Measurements from ENCODE around the gene DNAJB4.

- TF ChIP-seq, protein P1, sequence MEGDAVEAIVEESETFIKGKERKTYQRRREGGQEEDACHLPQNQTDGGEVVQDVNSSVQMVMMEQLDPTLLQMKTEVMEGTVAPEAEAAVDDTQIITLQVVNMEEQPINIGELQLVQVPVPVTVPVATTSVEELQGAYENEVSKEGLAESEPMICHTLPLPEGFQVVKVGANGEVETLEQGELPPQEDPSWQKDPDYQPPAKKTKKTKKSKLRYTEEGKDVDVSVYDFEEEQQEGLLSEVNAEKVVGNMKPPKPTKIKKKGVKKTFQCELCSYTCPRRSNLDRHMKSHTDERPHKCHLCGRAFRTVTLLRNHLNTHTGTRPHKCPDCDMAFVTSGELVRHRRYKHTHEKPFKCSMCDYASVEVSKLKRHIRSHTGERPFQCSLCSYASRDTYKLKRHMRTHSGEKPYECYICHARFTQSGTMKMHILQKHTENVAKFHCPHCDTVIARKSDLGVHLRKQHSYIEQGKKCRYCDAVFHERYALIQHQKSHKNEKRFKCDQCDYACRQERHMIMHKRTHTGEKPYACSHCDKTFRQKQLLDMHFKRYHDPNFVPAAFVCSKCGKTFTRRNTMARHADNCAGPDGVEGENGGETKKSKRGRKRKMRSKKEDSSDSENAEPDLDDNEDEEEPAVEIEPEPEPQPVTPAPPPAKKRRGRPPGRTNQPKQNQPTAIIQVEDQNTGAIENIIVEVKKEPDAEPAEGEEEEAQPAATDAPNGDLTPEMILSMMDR (IDR thresholded peaks at IDR 0.05; ENCODE audit: control extremely low read depth in 1 of 3, insufficient read depth in 1 of 3, low read depth in 1 of 3, low read length in 3 of 3): no peak
- TF ChIP-seq HDAC2 (IDR thresholded peaks at IDR 0.05; ENCODE audit: borderline replicate concordance in 1 of 2, low read depth in 2 of 2, low read length in 2 of 2) (no peak), TBP (IDR thresholded peaks at IDR 0.05; ENCODE audit: low read depth, low read length) (no peak), JUN (IDR thresholded peaks at IDR 0.05; ENCODE audit: low read depth, low read length) (no peak), EZH2 (IDR thresholded peaks at IDR 0.05; ENCODE audit: low read depth, low read length, severe bottlenecking) (no peak), POLR2A (IDR thresholded peaks at IDR 0.05; ENCODE audit: control extremely low read depth in 1 of 2, low read depth in 2 of 2, low read length in 2 of 2) (no peak), RBBP5 (IDR thresholded peaks at IDR 0.05; ENCODE audit: borderline replicate concordance, low read depth, low read length) (no peak), SP1 (IDR thresholded peaks at IDR 0.05; ENCODE audit: low read depth, low read length) (no peak), CHD2 (IDR thresholded peaks at IDR 0.05; ENCODE audit: low read length) (no peak), RXRA (IDR thresholded peaks at IDR 0.05; ENCODE audit: insufficient read depth, low read depth, low read length) (no peak), POLR2AphosphoS5 (IDR thresholded peaks at IDR 0.05; ENCODE audit: low read depth, low read length) (no peak)
- TF ChIP-seq, protein P2, sequence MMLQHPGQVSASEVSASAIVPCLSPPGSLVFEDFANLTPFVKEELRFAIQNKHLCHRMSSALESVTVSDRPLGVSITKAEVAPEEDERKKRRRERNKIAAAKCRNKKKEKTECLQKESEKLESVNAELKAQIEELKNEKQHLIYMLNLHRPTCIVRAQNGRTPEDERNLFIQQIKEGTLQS (IDR thresholded peaks at IDR 0.05; ENCODE audit: insufficient read depth, low read depth, low read length): no peak
- TF ChIP-seq, protein P3, sequence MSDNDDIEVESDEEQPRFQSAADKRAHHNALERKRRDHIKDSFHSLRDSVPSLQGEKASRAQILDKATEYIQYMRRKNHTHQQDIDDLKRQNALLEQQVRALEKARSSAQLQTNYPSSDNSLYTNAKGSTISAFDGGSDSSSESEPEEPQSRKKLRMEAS (IDR thresholded peaks at IDR 0.05): no peak
These were observed 49.0 kb upstream of the DNAJB4 start for GRCh38 chr1:77955709-77956108.
